K562 (cell line): Measurements from ENCODE around the gene CHAC1. TPM values are rescaled to one million over a fixed set of nuclear protein-coding genes. Genes with fewer than 3 reads are reported as not detected.

Experiments
- CHAMP1 ChIP-seq: fragments of 450-650 bp; IDR thresholded peaks from 2 replicates; pipeline ENCODE4 v1.6.1; 2016; ENCODE audit warnings: mild to moderate bottlenecking
- CSDE1 ChIP-seq, 2 experiments: fragments of 450-650 bp; IDR thresholded peaks; 2 replicates each; pipeline ENCODE4 v1.6.1; 2016; ENCODE audit warnings: mild to moderate bottlenecking in 1 of 2
- DPF2 ChIP-seq: fragments of 450-650 bp; IDR thresholded peaks from 2 replicates; pipeline ENCODE4 v1.6.1; 2016
- ELF4 ChIP-seq: fragments of 450-650 bp; formaldehyde crosslinking; IDR thresholded peaks from 2 replicates; pipeline ENCODE4 v1.4.0; 2022; ENCODE audit warnings: missing genetic modification characterization
- ERF ChIP-seq: fragments of 450-650 bp; formaldehyde crosslinking; IDR thresholded peaks from 2 replicates; pipeline ENCODE4 v1.4.0; 2020; ENCODE audit warnings: mild to moderate bottlenecking, mixed read lengths
- HDAC3 ChIP-seq: fragments of 450-650 bp; IDR thresholded peaks from 2 replicates; pipeline ENCODE4 v1.6.1; 2018; ENCODE audit warnings: borderline replicate concordance, mild to moderate bottlenecking, moderate library complexity; ENCODE audit not compliant: partially characterized antibody
- PCBP1 ChIP-seq: fragments of 200-400 bp; formaldehyde crosslinking; IDR thresholded peaks from 2 replicates; pipeline ENCODE4 v1.6.1; 2018; ENCODE audit warnings: mild to moderate bottlenecking, low read depth, low read length; ENCODE audit not compliant: poor library complexity, severe bottlenecking
- PHF21A ChIP-seq: fragments of 450-650 bp; IDR thresholded peaks from 2 replicates; pipeline ENCODE4 v1.6.1; 2017; ENCODE audit warnings: low read depth, borderline replicate concordance
- PTTG1 ChIP-seq: fragments of 450-650 bp; IDR thresholded peaks from 2 replicates; pipeline ENCODE4 v1.6.1; 2016; ENCODE audit warnings: low read depth, mild to moderate bottlenecking, missing genetic modification characterization, missing compliant biosample characterization
- RBM39 ChIP-seq: fragments of 200-400 bp; formaldehyde crosslinking; optimal IDR thresholded peaks from 2 replicates; pipeline ENCODE3; 2018; ENCODE audit warnings: low read depth, low read length
- SAP30 ChIP-seq: fragments of 200-600 bp; sonication (generic); IDR thresholded peaks from 2 replicates; pipeline ENCODE4 v1.6.1; 2012; ENCODE audit warnings: borderline replicate concordance, low read depth, mild to moderate bottlenecking, moderate library complexity, low read length, control low read depth, inconsistent platforms; ENCODE audit not compliant: insufficient read depth, poor library complexity, severe bottlenecking
- SMAD4 ChIP-seq: fragments of 250-450 bp; sonication (Bioruptor Pico); conservative IDR thresholded peaks from 2 replicates; pipeline ENCODE4 v1.8.0; 2021; ENCODE audit warnings: inconsistent platforms, mild to moderate bottlenecking, moderate library complexity
- SRSF3 ChIP-seq: fragments of 200-400 bp; formaldehyde crosslinking; IDR thresholded peaks from 2 replicates; pipeline ENCODE4 v1.6.1; 2016; ENCODE audit warnings: mild to moderate bottlenecking, low read length, moderate library complexity; ENCODE audit not compliant: insufficient read depth
- YBX1 ChIP-seq: fragments of 450-650 bp; IDR thresholded peaks from 2 replicates; pipeline ENCODE4 v1.7.1; 2016; ENCODE audit warnings: mild to moderate bottlenecking
- ZBTB7A ChIP-seq: IDR thresholded peaks from 2 replicates; pipeline ENCODE4 v1.6.1; 2011; ENCODE audit warnings: low read depth, mild to moderate bottlenecking, low read length, moderate library complexity, borderline replicate concordance; ENCODE audit not compliant: control insufficient read depth
- ZNF133 ChIP-seq: fragments of 250-450 bp; sonication (Bioruptor Pico); IDR thresholded peaks from 2 replicates; pipeline ENCODE4 v1.4.0; 2020; ENCODE audit warnings: mild to moderate bottlenecking
- ZNF785 ChIP-seq: fragments of 250-450 bp; sonication (Bioruptor Pico); IDR thresholded peaks from 2 replicates; pipeline ENCODE4 v1.4.0; 2020; ENCODE audit warnings: mild to moderate bottlenecking
- polyA plus RNA-seq, 8 experiments: library from polyadenylated mRNA; depleted of rRNA in 4 of 8; stranded (reverse) in 5 of 8; unstranded in 3 of 8; fragments of >200 nt; fragmentation: Nextera tagmentation in 2 of 8; fragmentation: Illumina TruSeq in 1 of 8; extraction: Ambion mirVana in 2 of 8; extraction: Trizol in 1 of 8; gene quantifications; 2 replicates each; pipeline versions ENCODE4 v1.2.1 to v1.2.3, GENCODE V29; 2011 to 2014; ENCODE audit warnings: inconsistent platforms in 1 of 8, missing spikeins in 1 of 8
- total RNA-seq, 7 experiments: library from RNA; depleted of rRNA in 6 of 7; stranded (reverse); fragments of >200 nt in 6 of 7; fragmentation: Illumina TruSeq in 2 of 7; extraction: Trizol in 2 of 7; gene quantifications; 2 replicates each; pipeline versions ENCODE4 v1.2.1 to v1.2.3, GENCODE V29; 2011 to 2021; ENCODE audit warnings: low replicate concordance in 1 of 7
- TF ChIP-seq, protein P1 (sequence below): sonication (generic); formaldehyde crosslinking; IDR thresholded peaks from 2 replicates; pipeline ENCODE4 v1.8.0; 2022; ENCODE audit warnings: mild to moderate bottlenecking, missing genetic modification reagents, borderline replicate concordance
- TF ChIP-seq, protein P2 (sequence below), 2 experiments: fragments of 450-650 bp; IDR thresholded peaks; 2 replicates each; pipeline ENCODE4 v1.6.1; 2018; ENCODE audit warnings: mild to moderate bottlenecking in 2 of 2, low read depth in 1 of 2; ENCODE audit not compliant: partially characterized antibody in 2 of 2

CHAC1 gene
- total and polyA plus RNA-seq, 9 of the 15 experiments (the other 6 are each of a cell fraction or from before 2014, with no cell fraction given): 0.47 to 39.0 (median 7.5) TPM

GRCh38 chr15:40952901-40953712, at the start of gene CHAC1 (continued):
- TF ChIP-seq SRSF3 (peak; percentile 92; the same call in 1 of the 2 replicates), SMAD4 (CRISPR knock-in tag) (peak; percentile 71), CHAMP1 (no peak), PTTG1 (tag) (no peak), PHF21A (no peak), ELF4 (CRISPR knock-in tag) (no peak), SAP30 (peak; percentile 85), HDAC3 (no peak), YBX1 (no peak), ZNF133 (no peak), PCBP1 (peak; percentile 41), ERF (no peak), RBM39 (no peak), ZNF785 (CRISPR knock-in tag) (no peak), ZBTB7A (peak; percentile 29; the same call in 1 of the 2 replicates), DPF2 (no peak), CSDE1 (IDR thresholded peaks at IDR 0.05) (no peak)
- TF ChIP-seq, protein P1, sequence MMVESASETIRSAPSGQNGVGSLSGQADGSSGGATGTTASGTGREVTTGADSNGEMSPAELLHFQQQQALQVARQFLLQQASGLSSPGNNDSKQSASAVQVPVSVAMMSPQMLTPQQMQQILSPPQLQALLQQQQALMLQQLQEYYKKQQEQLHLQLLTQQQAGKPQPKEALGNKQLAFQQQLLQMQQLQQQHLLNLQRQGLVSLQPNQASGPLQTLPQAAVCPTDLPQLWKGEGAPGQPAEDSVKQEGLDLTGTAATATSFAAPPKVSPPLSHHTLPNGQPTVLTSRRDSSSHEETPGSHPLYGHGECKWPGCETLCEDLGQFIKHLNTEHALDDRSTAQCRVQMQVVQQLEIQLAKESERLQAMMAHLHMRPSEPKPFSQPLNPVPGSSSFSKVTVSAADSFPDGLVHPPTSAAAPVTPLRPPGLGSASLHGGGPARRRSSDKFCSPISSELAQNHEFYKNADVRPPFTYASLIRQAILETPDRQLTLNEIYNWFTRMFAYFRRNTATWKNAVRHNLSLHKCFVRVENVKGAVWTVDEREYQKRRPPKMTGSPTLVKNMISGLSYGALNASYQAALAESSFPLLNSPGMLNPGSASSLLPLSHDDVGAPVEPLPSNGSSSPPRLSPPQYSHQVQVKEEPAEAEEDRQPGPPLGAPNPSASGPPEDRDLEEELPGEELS (CRISPR knock-in tag): no peak
- TF ChIP-seq, protein P2, sequence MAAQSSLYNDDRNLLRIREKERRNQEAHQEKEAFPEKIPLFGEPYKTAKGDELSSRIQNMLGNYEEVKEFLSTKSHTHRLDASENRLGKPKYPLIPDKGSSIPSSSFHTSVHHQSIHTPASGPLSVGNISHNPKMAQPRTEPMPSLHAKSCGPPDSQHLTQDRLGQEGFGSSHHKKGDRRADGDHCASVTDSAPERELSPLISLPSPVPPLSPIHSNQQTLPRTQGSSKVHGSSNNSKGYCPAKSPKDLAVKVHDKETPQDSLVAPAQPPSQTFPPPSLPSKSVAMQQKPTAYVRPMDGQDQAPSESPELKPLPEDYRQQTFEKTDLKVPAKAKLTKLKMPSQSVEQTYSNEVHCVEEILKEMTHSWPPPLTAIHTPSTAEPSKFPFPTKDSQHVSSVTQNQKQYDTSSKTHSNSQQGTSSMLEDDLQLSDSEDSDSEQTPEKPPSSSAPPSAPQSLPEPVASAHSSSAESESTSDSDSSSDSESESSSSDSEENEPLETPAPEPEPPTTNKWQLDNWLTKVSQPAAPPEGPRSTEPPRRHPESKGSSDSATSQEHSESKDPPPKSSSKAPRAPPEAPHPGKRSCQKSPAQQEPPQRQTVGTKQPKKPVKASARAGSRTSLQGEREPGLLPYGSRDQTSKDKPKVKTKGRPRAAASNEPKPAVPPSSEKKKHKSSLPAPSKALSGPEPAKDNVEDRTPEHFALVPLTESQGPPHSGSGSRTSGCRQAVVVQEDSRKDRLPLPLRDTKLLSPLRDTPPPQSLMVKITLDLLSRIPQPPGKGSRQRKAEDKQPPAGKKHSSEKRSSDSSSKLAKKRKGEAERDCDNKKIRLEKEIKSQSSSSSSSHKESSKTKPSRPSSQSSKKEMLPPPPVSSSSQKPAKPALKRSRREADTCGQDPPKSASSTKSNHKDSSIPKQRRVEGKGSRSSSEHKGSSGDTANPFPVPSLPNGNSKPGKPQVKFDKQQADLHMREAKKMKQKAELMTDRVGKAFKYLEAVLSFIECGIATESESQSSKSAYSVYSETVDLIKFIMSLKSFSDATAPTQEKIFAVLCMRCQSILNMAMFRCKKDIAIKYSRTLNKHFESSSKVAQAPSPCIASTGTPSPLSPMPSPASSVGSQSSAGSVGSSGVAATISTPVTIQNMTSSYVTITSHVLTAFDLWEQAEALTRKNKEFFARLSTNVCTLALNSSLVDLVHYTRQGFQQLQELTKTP (IDR thresholded peaks at IDR 0.05; ENCODE audit: low read depth in 1 of 2, partially characterized antibody in 2 of 2): no peak
